Thyroid gland (tissue), 4 donors: ENCODE measurements around the gene DENND4C.

Experiments
- CTCF ChIP-seq, 6 experiments: fragments of 200-600 bp in 3 of 6; fragments of 450-650 bp in 3 of 6; sonication (generic) in 3 of 6; IDR thresholded peaks; one replicate each; pipeline ENCODE4 v1.5.1; 2016 to 2019; ENCODE audit warnings: antibody characterized with exemption in 6 of 6, mild to moderate bottlenecking in 2 of 6, inconsistent platforms in 1 of 6, moderate library complexity in 1 of 6
- POLR2A ChIP-seq, 2 donors: fragments of 450-650 bp; IDR thresholded peaks; one replicate each; pipeline ENCODE4 v1.6.1; 2017; ENCODE audit warnings: antibody characterized with exemption in 2 of 2, mild to moderate bottlenecking in 2 of 2, moderate library complexity in 1 of 2

- TF ChIP-seq CTCF (IDR thresholded peaks at IDR 0.05) (no peak), POLR2A (IDR thresholded peaks at IDR 0.05) (no peak)
Observed at GRCh38 chr9:19255112-19255511, 24.6 kb downstream of the DENND4C start.
